NCI-H446 (cell line): ENCODE measurements around the gene AGTRAP.

Experiments
- DNase-seq, 2 experiments: peaks; one replicate each; lab custom pipeline; 2025; lab: John Stamatoyannopoulos, UW

The AGTRAP gene

DNA sequence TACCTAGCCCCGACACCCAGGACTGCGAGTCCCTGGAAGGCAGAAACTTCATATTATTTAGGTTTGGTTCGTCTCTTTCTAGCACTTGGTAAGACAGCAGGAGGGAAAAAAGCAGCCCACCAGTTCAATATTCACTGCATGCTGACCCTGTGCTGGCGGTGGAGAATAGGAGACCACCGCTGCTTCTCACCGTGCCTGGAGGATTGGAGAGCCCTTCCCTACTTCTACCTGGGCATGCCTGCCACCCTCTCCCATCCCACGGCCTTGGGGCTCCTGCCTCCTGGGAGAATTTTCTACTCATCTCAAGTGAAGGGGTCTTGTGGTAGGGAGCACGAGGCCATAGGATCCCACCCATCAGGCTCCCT lies 64.4 kb downstream of the AGTRAP start:
- DNase-seq, result no peak
